ENCODE data around the gene HLA-G.
"Not testable (repeated sequence)": the region's sequence is repeated elsewhere in the genome, so short reads cannot be mapped to it uniquely, and the experiment has no call there.

The HLA-G gene

DNA sequence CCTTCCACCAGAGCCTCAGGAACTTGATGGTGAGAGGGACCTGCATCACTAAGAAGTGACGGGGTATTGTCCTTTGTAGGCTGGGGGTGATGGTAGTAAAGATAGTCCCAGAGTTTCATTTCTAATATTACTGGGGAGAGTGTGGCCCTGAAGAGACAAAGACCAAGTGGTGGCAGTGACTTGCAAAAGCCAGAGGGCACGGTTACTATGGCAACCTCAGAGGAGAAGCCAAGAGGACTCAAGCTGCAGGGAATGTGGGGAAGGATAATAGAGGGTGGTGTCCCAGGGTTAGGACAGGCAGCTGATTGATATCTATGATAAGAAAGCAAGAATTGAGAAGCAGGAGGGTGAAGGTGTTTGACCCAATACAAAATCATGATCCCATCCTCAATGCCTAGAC is 42.5 kb downstream of the HLA-G start:
- no peak for DNase-seq (ENCODE audit: low read depth in 2 of 2)

DNA sequence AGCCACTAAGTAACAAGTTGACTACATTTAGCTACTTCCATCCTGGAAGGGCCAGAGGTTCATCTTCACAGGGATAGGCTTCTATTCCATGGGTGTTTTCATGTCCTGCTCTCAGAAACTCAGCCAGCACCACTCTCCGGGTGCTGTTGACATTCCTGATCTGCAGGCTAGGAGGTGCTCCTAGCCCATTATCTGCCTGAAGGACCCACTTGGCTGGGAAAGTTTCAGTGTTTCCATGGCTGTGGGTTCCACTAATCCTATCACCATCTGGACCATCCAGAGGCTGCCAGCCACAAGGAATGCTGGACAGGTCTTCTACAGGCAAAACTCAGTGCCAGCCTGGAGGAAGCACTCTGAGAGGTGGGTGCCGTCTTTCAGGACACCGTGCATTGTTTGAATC is 45.2 kb downstream of the HLA-G start:
- DNase-seq (ENCODE audit: low read depth in 2 of 2) = no peak

DNA sequence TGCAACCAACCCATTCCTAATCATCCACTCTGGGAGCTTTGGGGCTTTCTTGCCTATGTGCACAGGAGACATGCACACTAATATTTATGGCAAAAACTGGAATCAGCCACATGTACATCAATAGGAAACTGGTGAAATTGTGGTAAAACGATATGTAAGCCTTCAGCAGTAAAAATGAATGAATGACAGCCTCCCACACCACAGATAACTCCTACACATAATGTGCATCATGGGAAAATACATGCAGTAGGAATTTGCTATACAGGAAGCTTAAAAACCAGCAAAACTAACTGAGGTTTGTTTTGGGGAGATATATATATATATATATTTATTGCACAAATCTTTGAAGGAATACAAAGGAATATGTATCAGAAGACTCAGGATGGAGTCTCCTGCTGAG is 47.6 kb downstream of the HLA-G start:
- no peak for DNase-seq (ENCODE audit: low read depth in 2 of 2)

DNA sequence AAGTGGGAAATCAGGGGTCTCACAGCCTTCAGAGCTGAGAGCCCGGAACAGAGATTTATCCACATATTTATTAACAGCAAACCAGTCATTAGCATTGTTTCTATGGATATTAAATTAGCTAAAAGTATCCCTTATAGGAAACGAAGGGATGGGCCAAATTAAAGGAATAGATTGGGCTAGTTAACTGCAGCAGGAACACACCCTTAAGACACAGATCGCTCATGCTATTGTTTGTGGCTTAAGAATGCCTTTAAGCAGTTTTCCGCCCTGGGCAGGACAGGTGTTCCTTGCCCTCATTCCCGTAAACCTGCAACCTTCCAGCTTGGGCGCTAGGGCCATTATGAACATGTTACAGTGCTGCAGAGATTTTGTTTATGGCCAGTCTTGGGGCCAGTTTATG is 48.1 kb downstream of the HLA-G start:
- not testable (repeated sequence) for DNase-seq (ENCODE audit: low read depth in 2 of 2)

Data from activated CD4-positive, alpha-beta T cell treated with anti-CD3 and anti-CD28 coated beads for 24 hours (primary cell).